Left ventricle myocardium inferior (tissue), 1 donor: Measurements from ENCODE around the gene TSR3. TPM values are rescaled to one million over a fixed set of nuclear protein-coding genes. Genes with fewer than 3 reads are reported as not detected.
"Not testable (repeated sequence)": the region's sequence is repeated elsewhere in the genome, so short reads cannot be mapped to it uniquely, and the experiment has no call there.

Source experiments
- DNase-seq: peaks from one replicate; pipeline ENCODE4 v3.0.0-alpha.2; 2020
- H3K27ac ChIP-seq: fragments of 200-600 bp; replicated peaks from 2 replicates; pipeline ENCODE4 v1.8.0; 2021
- H3K27me3 ChIP-seq: fragments of 200-600 bp; 2 replicates; pipeline ENCODE4 v1.8.0; 2021; ENCODE audit warnings: low read depth
- H3K36me3 ChIP-seq: fragments of 200-600 bp; 2 replicates; pipeline ENCODE4 v1.8.0; 2021
- H3K4me1 ChIP-seq: fragments of 200-600 bp; 2 replicates; pipeline ENCODE4 v1.8.0; 2021
- H3K4me3 ChIP-seq: fragments of 200-600 bp; 2 replicates; pipeline ENCODE4 v1.8.0; 2021; ENCODE audit warnings: mild to moderate bottlenecking, moderate library complexity
- H3K9me3 ChIP-seq: fragments of 200-600 bp; replicated peaks from 2 replicates; pipeline ENCODE4 v1.8.0; 2021
- intact Hi-C: fragments of 100-400 bp; cut with micrococcal nuclease; formaldehyde crosslinking; loops from one replicate; pipeline ENCODE4 v1.11.0; 2022
- total RNA-seq: library from RNA; stranded (reverse); fragmentation: NEBNext Ultra II Directional; extraction: Animal tissue kit (Norgen Biotek cat#: 25700); gene quantifications from one replicate; pipeline ENCODE4 v1.2.1, GENCODE V29; 2021
- TF ChIP-seq, protein P1 (sequence below): fragments of 200-600 bp; IDR thresholded peaks from 2 replicates; pipeline ENCODE4 v1.8.0; 2021; ENCODE audit warnings: antibody characterized with exemption, mild to moderate bottlenecking, borderline replicate concordance
- donor health status: DM: no; HTN: yes; CAD: no; lungs with severe emphysema.

The TSR3 gene
- total RNA-seq, 1 donor from 2014 or later = 54.9 TPM

DNA sequence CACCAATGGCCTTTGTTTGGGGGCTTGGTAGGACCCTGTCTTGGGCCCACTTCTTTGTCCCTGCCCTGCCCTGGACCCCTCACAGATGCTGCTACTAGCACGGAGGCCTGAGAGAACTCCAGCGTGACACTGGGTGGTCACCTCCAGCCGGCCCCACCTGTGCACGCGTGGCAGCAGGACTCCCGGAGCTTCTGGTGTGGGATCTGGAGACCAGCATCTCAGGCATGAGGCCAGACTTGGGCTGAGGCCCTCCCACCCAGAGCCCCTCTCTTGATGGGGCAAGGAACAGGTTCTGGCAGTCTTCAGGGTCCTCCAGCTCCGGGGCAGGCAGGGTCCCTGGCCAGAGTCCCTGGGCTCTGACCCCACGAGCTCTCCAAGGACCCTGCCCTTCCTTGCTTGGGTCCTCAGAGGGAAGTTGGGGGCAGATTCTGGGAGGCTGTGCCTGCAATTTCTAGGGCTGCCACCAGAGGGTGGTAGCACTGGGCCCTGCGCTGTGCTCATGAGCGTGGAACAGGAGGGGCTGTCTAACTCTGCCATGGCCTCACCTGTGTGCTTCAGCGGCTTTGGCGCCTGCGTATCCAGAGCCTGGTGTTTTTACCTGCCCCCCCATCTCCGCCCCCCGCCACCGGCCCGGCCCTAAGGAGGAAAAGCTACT is 21.3 kb downstream of the TSR3 start:
- no peak for DNase-seq
- Histone ChIP-seq H3K36me3 (peaks cover 4% of the 10 kb centered on the region), H3K9me3 (peaks cover 4% of the 10 kb centered on the region), H3K4me1 (peaks cover 60% of the 10 kb centered on the region), H3K27ac (no peak overlapping the region), H3K27me3 (peaks cover 50% of the 10 kb centered on the region), H3K4me3 (no peak overlapping the region)
- TF ChIP-seq, protein P1, sequence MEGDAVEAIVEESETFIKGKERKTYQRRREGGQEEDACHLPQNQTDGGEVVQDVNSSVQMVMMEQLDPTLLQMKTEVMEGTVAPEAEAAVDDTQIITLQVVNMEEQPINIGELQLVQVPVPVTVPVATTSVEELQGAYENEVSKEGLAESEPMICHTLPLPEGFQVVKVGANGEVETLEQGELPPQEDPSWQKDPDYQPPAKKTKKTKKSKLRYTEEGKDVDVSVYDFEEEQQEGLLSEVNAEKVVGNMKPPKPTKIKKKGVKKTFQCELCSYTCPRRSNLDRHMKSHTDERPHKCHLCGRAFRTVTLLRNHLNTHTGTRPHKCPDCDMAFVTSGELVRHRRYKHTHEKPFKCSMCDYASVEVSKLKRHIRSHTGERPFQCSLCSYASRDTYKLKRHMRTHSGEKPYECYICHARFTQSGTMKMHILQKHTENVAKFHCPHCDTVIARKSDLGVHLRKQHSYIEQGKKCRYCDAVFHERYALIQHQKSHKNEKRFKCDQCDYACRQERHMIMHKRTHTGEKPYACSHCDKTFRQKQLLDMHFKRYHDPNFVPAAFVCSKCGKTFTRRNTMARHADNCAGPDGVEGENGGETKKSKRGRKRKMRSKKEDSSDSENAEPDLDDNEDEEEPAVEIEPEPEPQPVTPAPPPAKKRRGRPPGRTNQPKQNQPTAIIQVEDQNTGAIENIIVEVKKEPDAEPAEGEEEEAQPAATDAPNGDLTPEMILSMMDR = peak; percentile 45
- intact Hi-C loops = no loop called here

DNA sequence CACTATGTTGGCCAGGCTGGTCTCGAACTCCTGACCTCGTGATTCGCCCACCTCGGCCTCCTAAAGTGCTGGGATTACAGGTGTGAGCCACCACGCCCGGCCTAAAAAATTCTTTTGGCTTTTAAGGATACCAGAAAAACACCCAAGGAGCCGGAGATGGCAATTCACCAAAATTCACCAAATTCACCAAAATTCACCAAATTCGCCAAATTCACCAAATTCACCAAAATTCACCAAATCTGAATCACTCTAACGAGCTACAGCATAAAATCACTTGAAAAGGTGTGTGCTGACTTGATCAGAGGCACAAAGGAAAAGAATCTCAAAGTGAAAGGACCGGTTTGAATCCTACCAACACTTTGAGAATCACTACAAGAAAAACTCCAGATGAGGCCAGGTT is 22.7 kb downstream of the TSR3 start:
- H3K4me3 ChIP-seq, DNase-seq, H3K9me3 ChIP-seq, H3K27ac ChIP-seq, intact Hi-C loops: not testable (repeated sequence)
- Histone ChIP-seq H3K4me1 (peaks cover 55% of the 10 kb centered on the region), H3K27me3 (peaks cover 36% of the 10 kb centered on the region), H3K36me3 (peaks cover 18% of the 10 kb centered on the region)

DNA sequence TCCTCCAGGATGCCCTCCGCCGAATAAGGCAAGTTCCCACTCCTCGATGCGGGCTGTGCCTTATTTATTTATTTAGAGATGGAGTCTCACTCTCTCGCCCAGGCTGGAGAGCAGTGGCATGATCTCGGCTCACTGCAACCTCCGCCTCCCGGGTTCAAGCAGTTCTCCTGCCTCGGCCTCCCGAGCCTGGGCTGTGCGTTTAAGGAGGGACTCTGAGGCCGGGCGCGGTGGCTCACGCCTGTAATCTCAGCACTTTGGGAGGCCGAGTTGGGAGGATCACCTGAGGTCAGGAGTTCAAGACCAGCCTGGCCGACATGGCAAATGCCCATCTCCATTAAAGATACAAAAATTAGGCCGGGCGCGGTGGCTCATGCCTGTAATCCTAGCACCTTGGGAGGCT is 23.5 kb downstream of the TSR3 start:
- H3K27ac ChIP-seq, intact Hi-C loops, H3K4me3 ChIP-seq, H3K9me3 ChIP-seq, DNase-seq: not testable (repeated sequence)
- H3K36me3 ChIP-seq = peaks cover 27% of the 10 kb centered on the region
- H3K27me3 ChIP-seq = peaks cover 28% of the 10 kb centered on the region
- peaks cover 47% of the 10 kb centered on the region for H3K4me1 ChIP-seq

DNA sequence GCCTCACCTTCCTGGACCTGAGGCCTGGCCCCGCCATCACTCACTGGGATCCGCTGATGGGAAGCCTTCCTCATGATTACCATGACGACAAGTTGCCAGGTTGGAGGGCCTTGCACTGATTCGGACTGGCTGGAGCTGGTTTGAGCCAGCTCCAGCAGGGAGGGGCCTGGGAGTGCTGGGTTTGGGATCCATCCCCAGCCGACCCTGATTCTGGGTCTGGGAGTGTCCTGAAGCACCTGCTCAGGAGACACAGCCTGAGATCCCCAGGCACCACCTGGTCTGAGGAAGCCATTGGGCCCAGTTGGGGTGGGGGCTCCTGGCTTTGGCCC is 24.1 kb downstream of the TSR3 start:
- Histone ChIP-seq H3K4me1 (peaks cover 41% of the 10 kb centered on the region), H3K27me3 (peaks cover 22% of the 10 kb centered on the region), H3K9me3 (peaks cover 4% of the 10 kb centered on the region), H3K36me3 (peaks cover 32% of the 10 kb centered on the region), H3K27ac (peak overlapping the region; percentile 56), H3K4me3 (no peak overlapping the region)
- TF ChIP-seq, protein P1 = no peak
- intact Hi-C loops = no loop called here
- DNase-seq = no peak

DNA sequence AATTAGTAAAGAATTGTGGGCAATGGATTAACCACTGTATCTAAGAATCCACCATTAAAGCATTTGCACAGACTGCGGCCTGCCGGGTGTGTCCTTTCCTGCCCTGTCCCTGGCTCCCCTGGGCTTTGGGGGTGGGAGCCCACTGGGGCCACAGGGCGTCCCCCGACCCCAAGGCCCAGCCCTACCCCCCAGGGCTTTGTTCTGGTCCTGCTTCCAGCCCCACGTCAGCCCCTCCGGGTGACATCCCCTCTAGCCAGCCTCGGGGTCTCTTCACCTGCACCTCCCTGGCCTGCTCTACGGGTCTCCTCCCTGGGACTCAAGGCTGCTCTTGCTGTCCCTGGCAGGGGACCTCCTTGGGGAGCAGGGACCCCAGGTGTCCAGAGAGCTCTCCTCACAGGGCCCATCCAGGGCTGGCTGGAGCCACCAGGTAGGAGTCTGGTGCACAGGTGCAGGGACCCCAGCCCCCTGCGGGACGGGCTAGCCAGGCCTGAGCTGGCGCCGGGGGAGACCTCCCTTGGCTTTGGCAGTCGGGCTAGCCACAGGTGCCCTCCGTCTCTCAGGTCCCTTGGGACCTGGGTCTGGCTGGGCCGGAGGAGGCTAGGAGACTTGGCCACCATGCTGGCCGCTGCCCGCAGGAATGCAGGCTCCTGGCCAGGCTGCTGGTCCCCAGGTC is 24.6 kb downstream of the TSR3 start:
- no peak overlapping the region for H3K4me3 ChIP-seq
- H3K27ac ChIP-seq = peak overlapping the region; percentile 56
- H3K36me3 ChIP-seq = peaks cover 35% of the 10 kb centered on the region
- no peak for DNase-seq
- intact Hi-C loops = no loop called here
- TF ChIP-seq, protein P1 = no peak
- peaks cover 4% of the 10 kb centered on the region for H3K9me3 ChIP-seq
- H3K4me1 ChIP-seq = peaks cover 36% of the 10 kb centered on the region
- peaks cover 17% of the 10 kb centered on the region for H3K27me3 ChIP-seq

DNA sequence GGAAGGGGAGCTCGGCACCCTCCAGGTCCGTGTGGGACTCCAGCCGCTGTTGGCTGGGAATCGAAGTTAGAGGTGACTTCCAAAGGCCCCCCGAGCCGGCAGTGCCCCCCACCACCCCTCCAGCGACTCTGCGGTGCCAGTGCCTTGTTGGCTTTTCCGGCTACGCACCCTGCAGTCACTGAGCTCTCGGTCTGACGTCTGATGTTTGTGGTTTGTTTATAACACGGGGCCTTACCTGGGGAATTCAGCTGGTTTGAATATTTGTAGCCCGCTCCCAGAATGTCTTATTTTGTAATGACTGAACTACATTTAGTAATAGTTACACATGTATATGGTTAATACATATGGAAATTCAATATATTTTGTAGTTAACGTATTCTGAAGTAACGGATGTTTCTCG is 25.3 kb downstream of the TSR3 start:
- no peak overlapping the region for H3K4me3 ChIP-seq
- H3K36me3 ChIP-seq = peaks cover 41% of the 10 kb centered on the region
- peaks cover 29% of the 10 kb centered on the region for H3K4me1 ChIP-seq
- H3K27ac ChIP-seq = peak overlapping the region; percentile 56
- intact Hi-C loops = no loop called here
- peaks cover 10% of the 10 kb centered on the region for H3K27me3 ChIP-seq
- H3K9me3 ChIP-seq = peaks cover 4% of the 10 kb centered on the region
- DNase-seq = no peak
- TF ChIP-seq, protein P1 = no peak
